NCI-H82 treated with DMSO at 0.1 percent for 48 hours (cell line): ENCODE measurements around the gene PLEKHG4B.

Experiments
- DNase-seq: peaks from one replicate; lab custom pipeline; 2025; ENCODE audit not compliant: unreplicated experiment; lab: John Stamatoyannopoulos, UW

PLEKHG4B gene

GRCh38 chr5:167982-168660 lies 76.2 kb downstream of the PLEKHG4B start:
- no peak for DNase-seq

GRCh38 chr5:169071-169727 lies 77.2 kb downstream of the PLEKHG4B start:
- no peak for DNase-seq

- DNase-seq = no peak
Measured at GRCh38 chr5:169728-170094, 77.7 kb downstream of the PLEKHG4B start.

DNA sequence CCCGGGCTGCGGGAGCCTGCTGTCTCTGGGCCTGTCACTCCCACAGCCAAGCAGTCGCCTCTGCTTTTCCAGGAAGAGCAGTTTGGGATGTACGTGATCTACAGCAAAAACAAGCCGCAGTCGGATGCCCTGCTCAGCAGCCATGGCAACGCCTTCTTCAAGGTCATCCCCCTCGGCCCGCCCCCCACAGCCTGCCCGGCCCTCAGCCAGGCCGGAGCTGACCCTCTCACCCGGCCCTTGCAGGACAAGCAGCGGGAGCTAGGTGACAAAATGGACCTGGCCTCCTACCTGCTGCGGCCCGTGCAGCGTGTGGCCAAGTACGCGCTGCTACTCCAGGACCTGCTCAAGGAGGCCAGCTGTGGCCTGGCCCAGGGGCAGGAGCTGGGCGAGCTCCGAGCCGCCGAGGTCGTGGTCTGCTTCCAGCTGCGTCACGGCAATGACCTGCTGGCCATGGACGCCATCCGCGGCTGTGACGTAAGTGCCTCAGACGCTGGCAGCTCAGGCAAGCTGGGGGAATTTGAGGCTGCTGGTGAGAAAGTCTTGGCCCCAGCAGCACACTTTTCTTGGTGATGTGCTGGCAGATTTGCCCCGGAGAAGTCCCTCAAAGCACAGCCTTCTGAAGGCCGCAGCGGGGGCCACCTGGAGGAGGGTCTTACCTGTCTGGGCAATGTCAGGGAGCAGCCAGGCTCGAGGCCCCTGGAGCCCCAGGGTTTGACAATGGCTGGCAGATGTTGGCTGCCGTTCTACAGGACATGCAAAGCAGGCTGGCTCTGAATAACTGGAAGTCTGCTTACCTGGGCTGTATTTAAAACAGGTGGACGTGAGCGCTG lies 79.2 kb downstream of the PLEKHG4B start:
- DNase-seq = no peak

GRCh38 chr5:171801-172331 lies 79.9 kb downstream of the PLEKHG4B start:
- no peak for DNase-seq

GRCh38 chr5:172421-172820 lies 80.5 kb downstream of the PLEKHG4B start:
- no peak for DNase-seq

DNA sequence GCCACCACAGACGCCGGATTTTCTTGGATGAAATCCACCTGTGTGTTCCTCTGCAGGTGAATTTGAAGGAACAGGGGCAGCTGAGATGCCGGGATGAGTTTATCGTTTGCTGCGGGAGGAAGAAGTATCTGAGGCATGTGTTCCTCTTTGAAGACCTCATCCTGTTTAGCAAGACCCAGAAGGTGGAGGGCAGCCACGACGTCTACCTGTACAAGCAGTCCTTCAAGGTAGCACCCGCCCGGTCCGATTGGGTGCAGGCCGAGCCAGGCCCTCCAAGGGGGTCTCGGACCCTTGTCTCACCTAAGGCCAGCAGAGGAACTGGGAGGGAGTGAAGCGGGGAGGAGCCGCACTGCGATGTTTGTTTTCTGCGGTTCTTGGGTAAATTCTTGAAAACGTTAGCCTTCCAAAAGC lies 80.9 kb downstream of the PLEKHG4B start:
- DNase-seq = no peak

- no peak for DNase-seq
Measured at GRCh38 chr5:173392-174290, 81.7 kb downstream of the PLEKHG4B start.

DNA sequence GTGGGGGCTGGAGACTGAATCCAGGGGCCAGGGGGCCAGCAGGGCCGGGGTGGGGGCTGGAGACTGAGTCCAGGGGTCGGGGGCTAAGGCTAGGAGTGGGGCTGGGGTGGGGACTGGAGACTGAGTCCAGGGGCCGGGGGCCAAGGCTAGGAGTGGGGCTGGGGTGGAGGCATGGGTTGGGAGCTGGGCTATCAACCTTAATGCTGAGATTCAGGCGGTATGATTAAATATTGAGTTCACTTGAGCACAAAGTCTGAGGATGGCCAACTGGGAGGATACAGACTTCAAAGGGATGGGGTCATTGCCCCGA lies 82.3 kb downstream of the PLEKHG4B start:
- DNase-seq = no peak

DNA sequence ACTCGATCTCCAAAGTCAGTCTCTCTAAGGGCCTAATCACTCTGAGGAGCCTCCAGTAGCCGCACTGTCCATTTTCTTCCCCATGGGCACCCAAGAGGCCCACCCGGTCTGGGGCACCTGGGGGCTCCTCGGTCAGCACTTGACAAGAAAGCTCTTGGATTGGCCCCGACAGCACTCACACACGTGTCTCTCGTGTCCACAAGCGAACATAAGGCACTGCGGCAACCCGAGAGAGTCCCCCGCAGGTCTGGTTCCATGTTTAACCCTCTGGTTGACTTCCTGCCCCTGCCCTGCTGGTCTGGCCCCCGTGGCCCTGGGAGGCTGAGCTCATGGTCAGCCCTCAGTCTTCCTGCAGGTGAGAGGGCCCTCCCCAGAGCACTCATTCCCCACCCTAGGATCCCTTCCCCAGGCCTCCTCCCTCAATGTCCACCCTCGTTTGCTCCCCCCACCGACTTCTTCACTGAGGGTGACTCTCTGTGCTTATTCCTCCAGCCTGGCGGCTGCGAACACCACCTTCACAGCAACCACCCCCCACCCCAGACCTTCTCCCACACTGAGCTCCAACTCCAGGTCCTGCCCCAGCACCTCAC lies 83.0 kb downstream of the PLEKHG4B start:
- no peak for DNase-seq

DNA sequence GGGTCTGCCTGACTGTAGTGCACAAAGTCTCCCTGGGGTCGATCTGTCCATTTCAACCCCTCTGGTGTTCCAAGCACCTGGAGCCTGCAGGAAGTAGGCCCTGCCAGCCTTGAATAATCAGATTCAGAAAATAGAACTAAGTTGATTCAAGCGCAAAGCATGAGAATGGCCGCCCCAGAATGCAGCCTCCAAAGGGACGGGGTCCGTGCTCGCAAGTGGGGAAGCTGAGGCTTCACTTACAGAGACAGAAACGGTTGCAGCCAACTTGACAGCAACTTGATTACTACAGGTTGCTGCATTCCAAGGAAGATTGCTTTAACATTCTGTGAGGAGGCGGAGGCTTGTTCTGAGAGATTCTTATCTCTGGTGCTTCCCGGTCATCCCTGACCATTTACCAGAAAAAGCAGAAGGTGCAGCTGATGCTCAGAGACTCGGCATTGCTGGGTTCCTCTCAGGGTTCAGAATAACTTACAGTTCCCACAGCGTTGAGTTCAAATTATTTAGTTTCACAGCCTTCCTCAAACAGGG lies 84.4 kb downstream of the PLEKHG4B start:
- DNase-seq = no peak

DNA sequence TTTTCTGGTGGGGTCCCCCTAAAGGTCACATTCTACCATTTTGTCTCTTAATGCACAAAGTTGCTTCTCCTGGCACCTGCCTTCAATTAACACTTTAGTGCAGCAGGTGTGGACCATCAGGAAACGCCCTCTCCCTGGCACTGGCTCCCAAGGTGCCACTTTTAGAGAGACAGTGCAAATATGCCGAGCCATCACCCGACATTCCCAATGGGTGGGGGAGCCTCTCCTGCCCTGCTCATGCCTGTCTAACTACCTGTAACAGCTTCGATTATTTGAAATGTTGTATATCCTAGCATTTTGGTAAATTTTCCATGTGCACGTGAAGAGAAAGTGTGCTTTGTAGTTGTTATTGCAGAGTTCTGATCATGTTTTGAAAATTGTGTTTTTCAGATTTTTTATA lies 86.1 kb downstream of the PLEKHG4B start:
- DNase-seq = no peak

GRCh38 chr5:179401-179800 lies 87.4 kb downstream of the PLEKHG4B start:
- DNase-seq = no peak

DNA sequence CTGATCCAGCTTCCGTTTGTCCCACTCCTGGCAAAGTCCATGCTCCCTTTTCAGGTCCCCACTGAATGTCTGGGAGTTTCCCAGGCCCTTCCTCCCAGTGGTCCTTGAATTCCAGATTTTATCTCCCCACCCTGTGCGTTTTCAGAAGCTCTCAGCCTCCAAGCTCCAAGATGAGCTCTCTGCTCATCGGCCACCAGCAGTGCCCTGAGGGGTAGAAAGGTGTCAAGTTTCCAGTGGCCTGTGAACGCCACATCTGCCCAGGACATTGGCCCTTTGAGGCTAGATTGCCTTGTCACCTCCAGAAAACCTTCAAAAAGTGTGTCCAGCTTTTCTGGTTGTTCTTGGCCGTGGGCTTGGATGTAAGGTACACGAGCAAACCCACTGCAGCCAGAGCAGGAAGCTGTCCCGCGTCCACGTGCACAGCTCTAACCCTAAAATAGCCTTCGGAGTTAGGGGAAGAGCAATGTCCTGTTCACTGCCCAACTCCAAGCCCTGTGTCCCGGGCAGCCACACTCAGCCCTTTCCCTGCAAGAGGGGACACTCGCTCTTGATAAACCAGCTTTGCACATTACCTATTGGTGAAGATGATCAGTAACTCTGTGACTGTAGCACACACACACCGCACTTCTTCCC lies 88.4 kb downstream of the PLEKHG4B start:
- DNase-seq = no peak

GRCh38 chr5:181160-181559 lies 89.2 kb downstream of the PLEKHG4B start:
- DNase-seq = no peak

- no peak for DNase-seq
Measured at GRCh38 chr5:181566-181965, 89.6 kb downstream of the PLEKHG4B start.

- DNase-seq = no peak
Measured at GRCh38 chr5:182126-182525, 90.2 kb downstream of the PLEKHG4B start.

DNA sequence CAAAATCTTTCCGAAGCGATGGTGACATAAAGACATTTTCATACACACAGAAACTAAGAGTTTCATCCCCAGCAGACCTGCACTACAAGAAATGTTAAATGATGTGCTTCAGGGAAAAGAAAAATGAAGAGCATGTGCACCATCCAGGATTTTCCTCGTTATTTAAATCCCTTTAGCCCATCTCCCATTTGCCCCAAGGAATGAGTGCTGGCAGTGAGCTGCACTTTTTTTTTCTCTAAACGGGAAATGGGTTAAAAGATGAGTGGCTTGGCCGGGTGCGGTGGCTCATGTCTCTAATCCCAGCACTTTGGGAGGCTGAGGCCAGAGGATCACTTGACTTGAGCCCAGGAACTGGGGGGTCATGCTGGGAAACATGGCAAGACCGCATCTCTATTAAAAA lies 92.5 kb downstream of the PLEKHG4B start:
- DNase-seq = no peak

- DNase-seq = no peak
Measured at GRCh38 chr5:185095-186070, 93.4 kb downstream of the PLEKHG4B start.
